Stimulated activated naive CD8-positive, alpha-beta T cell treated with anti-CD3 and anti-CD28 coated beads, Interleukin-15, amount 100 ng/mL, for 72 hours (primary cell): ENCODE results near the gene KANK2.
"Not testable (repeated sequence)": the region's sequence is repeated elsewhere in the genome, so short reads cannot be mapped to it uniquely, and the experiment has no call there.

Source experiments
- ATAC-seq: fragments of 150-1000 bp; cut with Tn5 transposase; 2 replicates; pipeline ENCODE4 v1.10.0; 2021; ENCODE audit warnings: mild to moderate bottlenecking, moderate library complexity
- DNase-seq, 2 donors: peaks; one replicate each; pipeline ENCODE4 v3.0.0; 2021 to 2022
- H3K27ac Mint-ChIP-seq, 2 donors: one replicate each; pipeline ENCODE4 v1.8.0; 2022; ENCODE audit warnings: mild to moderate bottlenecking in 2 of 2, mixed read lengths in 2 of 2, moderate library complexity in 2 of 2
- H3K27me3 Mint-ChIP-seq: one replicate; pipeline ENCODE4 v1.8.0; 2022; ENCODE audit warnings: mixed read lengths
- H3K4me1 Mint-ChIP-seq: one replicate; pipeline ENCODE4 v1.8.0; 2022; ENCODE audit warnings: mild to moderate bottlenecking, mixed read lengths
- H3K4me3 Mint-ChIP-seq, 2 donors: one replicate each; pipeline ENCODE4 v1.8.0; 2022; ENCODE audit warnings: mild to moderate bottlenecking in 2 of 2, mixed read lengths in 2 of 2, moderate library complexity in 1 of 2
- H3K9me3 Mint-ChIP-seq, 2 donors: one replicate each; pipeline ENCODE4 v1.8.0; 2022; ENCODE audit warnings: mixed read lengths in 2 of 2

Gene KANK2

GRCh38 chr19:11194656-11195558 lies 2.4 kb downstream of the KANK2 start:
- DNase-seq (no peak), ATAC-seq (no peak)
- Mint-ChIP-seq H3K4me1 (peaks cover 23% of the 10 kb centered on the region), H3K27ac (no peak overlapping the region), H3K4me3 (no peak overlapping the region), H3K9me3 (no peaks in the 10 kb centered on the region), H3K27me3 (peaks cover 23% of the 10 kb centered on the region)

GRCh38 chr19:11194173-11194572 lies 3.2 kb downstream of the KANK2 start:
- no peak overlapping the region for H3K4me3 Mint-ChIP-seq
- no peak for ATAC-seq
- H3K27ac Mint-ChIP-seq, result no peak overlapping the region
- H3K4me1 Mint-ChIP-seq, result peaks cover 23% of the 10 kb centered on the region
- peaks cover 23% of the 10 kb centered on the region for H3K27me3 Mint-ChIP-seq
- H3K9me3 Mint-ChIP-seq, result no peaks in the 10 kb centered on the region
- DNase-seq, result no peak

- no peaks in the 10 kb centered on the region for H3K9me3 Mint-ChIP-seq
- ATAC-seq, result no peak
- peaks cover 23% of the 10 kb centered on the region for H3K27me3 Mint-ChIP-seq
- DNase-seq, result no peak
- no peak overlapping the region for H3K27ac Mint-ChIP-seq
- H3K4me3 Mint-ChIP-seq, result no peak overlapping the region
- H3K4me1 Mint-ChIP-seq, result peaks cover 23% of the 10 kb centered on the region
Measured at GRCh38 chr19:11192957-11193939, 4.1 kb downstream of the KANK2 start.

GRCh38 chr19:11191934-11192333 lies 5.4 kb downstream of the KANK2 start:
- DNase-seq (no peak), ATAC-seq (no peak)
- Mint-ChIP-seq H3K4me1 (peaks cover 19% of the 10 kb centered on the region), H3K4me3 (no peak overlapping the region), H3K9me3 (no peaks in the 10 kb centered on the region), H3K27ac (no peak overlapping the region), H3K27me3 (peaks cover 19% of the 10 kb centered on the region)

GRCh38 chr19:11191273-11191755 lies 6.0 kb downstream of the KANK2 start:
- ATAC-seq (no peak), DNase-seq (no peak)
- no peak overlapping the region for H3K4me3 Mint-ChIP-seq
- H3K4me1 Mint-ChIP-seq, result peaks cover 13% of the 10 kb centered on the region
- H3K9me3 Mint-ChIP-seq, result no peaks in the 10 kb centered on the region
- peaks cover 13% of the 10 kb centered on the region for H3K27me3 Mint-ChIP-seq
- no peak overlapping the region for H3K27ac Mint-ChIP-seq

GRCh38 chr19:11190501-11190900 lies 6.8 kb downstream of the KANK2 start:
- peaks cover 5% of the 10 kb centered on the region for H3K27me3 Mint-ChIP-seq
- DNase-seq (no peak), ATAC-seq (no peak)
- H3K9me3 Mint-ChIP-seq, result no peaks in the 10 kb centered on the region
- no peak overlapping the region for H3K27ac Mint-ChIP-seq
- H3K4me1 Mint-ChIP-seq, result peaks cover 8% of the 10 kb centered on the region
- no peak overlapping the region for H3K4me3 Mint-ChIP-seq

- H3K4me3 Mint-ChIP-seq, result no peak overlapping the region
- no peaks in the 10 kb centered on the region for H3K27me3 Mint-ChIP-seq
- H3K9me3 Mint-ChIP-seq, result no peaks in the 10 kb centered on the region
- ATAC-seq (no peak), DNase-seq (no peak)
- no peaks in the 10 kb centered on the region for H3K4me1 Mint-ChIP-seq
- peak overlapping the region in 1 of 2 donors; percentile 45 for H3K27ac Mint-ChIP-seq
Measured at GRCh38 chr19:11187441-11187840, 9.9 kb downstream of the KANK2 start.

- peaks cover 12% of the 10 kb centered on the region for H3K4me1 Mint-ChIP-seq
- DNase-seq, result no peak
- H3K4me3 Mint-ChIP-seq, result no peak overlapping the region
- no peak for ATAC-seq
- no peaks in the 10 kb centered on the region for H3K9me3 Mint-ChIP-seq
- H3K27ac Mint-ChIP-seq, result no peak overlapping the region
- no peaks in the 10 kb centered on the region for H3K27me3 Mint-ChIP-seq
Measured at GRCh38 chr19:11182994-11183393, 14.4 kb downstream of the KANK2 start.

GRCh38 chr19:11181488-11181887 lies 15.9 kb downstream of the KANK2 start:
- no peak overlapping the region for H3K4me3 Mint-ChIP-seq
- H3K27ac Mint-ChIP-seq, result no peak overlapping the region
- peaks cover 12% of the 10 kb centered on the region for H3K4me1 Mint-ChIP-seq
- H3K27me3 Mint-ChIP-seq, result no peaks in the 10 kb centered on the region
- ATAC-seq (no peak), DNase-seq (no peak)
- no peaks in the 10 kb centered on the region for H3K9me3 Mint-ChIP-seq

GRCh38 chr19:11180975-11181374 lies 16.4 kb downstream of the KANK2 start:
- not testable (repeated sequence) for H3K27ac Mint-ChIP-seq, ATAC-seq

GRCh38 chr19:11180346-11180745 lies 17.0 kb downstream of the KANK2 start:
- DNase-seq (no peak), ATAC-seq (no peak)
- H3K27me3 Mint-ChIP-seq, result no peaks in the 10 kb centered on the region
- no peaks in the 10 kb centered on the region for H3K9me3 Mint-ChIP-seq
- no peak overlapping the region for H3K4me3 Mint-ChIP-seq
- H3K4me1 Mint-ChIP-seq, result peaks cover 12% of the 10 kb centered on the region
- H3K27ac Mint-ChIP-seq, result no peak overlapping the region

More at GRCh38 chr19:11180975-11181374, 16.4 kb downstream of the KANK2 start:
- DNase-seq, H3K4me3 Mint-ChIP-seq, H3K9me3 Mint-ChIP-seq, H3K27me3 Mint-ChIP-seq: not testable (repeated sequence)
- H3K4me1 Mint-ChIP-seq, result peaks cover 12% of the 10 kb centered on the region

GRCh38 chr19:11179716-11180297 lies 17.5 kb downstream of the KANK2 start:
- Mint-ChIP-seq H3K9me3 (no peaks in the 10 kb centered on the region), H3K27me3 (no peaks in the 10 kb centered on the region), H3K27ac (peak overlapping the region; percentile 19 to 93), H3K4me3 (no peak overlapping the region), H3K4me1 (peaks cover 12% of the 10 kb centered on the region)
- DNase-seq, result no peak
- no peak for ATAC-seq

- H3K27ac Mint-ChIP-seq, result peak overlapping the region in 1 of 2 donors; percentile 93
- DNase-seq, ATAC-seq, H3K27me3 Mint-ChIP-seq, H3K4me3 Mint-ChIP-seq, H3K9me3 Mint-ChIP-seq: not testable (repeated sequence)
- peaks cover 12% of the 10 kb centered on the region for H3K4me1 Mint-ChIP-seq
Measured at GRCh38 chr19:11179145-11179465, 18.2 kb downstream of the KANK2 start.

- DNase-seq, result no peak
- H3K27me3 Mint-ChIP-seq, result no peaks in the 10 kb centered on the region
- ATAC-seq, result no peak
- no peaks in the 10 kb centered on the region for H3K9me3 Mint-ChIP-seq
- peaks cover 12% of the 10 kb centered on the region for H3K4me1 Mint-ChIP-seq
- no peak overlapping the region for H3K27ac Mint-ChIP-seq
- H3K4me3 Mint-ChIP-seq, result no peak overlapping the region
Measured at GRCh38 chr19:11177592-11177991, 19.8 kb downstream of the KANK2 start.

GRCh38 chr19:11176466-11177193 lies 20.7 kb downstream of the KANK2 start:
- no peak for ATAC-seq
- H3K4me3 Mint-ChIP-seq, result no peak overlapping the region
- H3K27me3 Mint-ChIP-seq, result no peaks in the 10 kb centered on the region
- no peak for DNase-seq
- no peaks in the 10 kb centered on the region for H3K9me3 Mint-ChIP-seq
- no peak overlapping the region for H3K27ac Mint-ChIP-seq
- peaks cover 12% of the 10 kb centered on the region for H3K4me1 Mint-ChIP-seq
